BLaER1 (cell line): ENCODE results near the gene TNS3.
A peak's percentile ranks its signal among the peaks of the same experiment; 100 is the strongest.

Source experiments
- H3K27ac ChIP-seq: shearing (Covaris generic); formaldehyde crosslinking; 2 replicates; pipeline ENCODE4 v1.8.1; 2022
- H3K27me3 ChIP-seq: shearing (Covaris generic); formaldehyde crosslinking; 2 replicates; pipeline ENCODE4 v1.8.1; 2022
- H3K36me3 ChIP-seq: shearing (Covaris generic); formaldehyde crosslinking; 2 replicates; pipeline ENCODE4 v1.8.1; 2022
- H3K4me1 ChIP-seq: shearing (Covaris generic); formaldehyde crosslinking; 2 replicates; pipeline ENCODE4 v1.8.1; 2022
- H3K4me2 ChIP-seq: shearing (Covaris generic); formaldehyde crosslinking; 2 replicates; pipeline ENCODE4 v1.8.1; 2022
- H3K4me3 ChIP-seq: shearing (Covaris generic); formaldehyde crosslinking; 2 replicates; pipeline ENCODE4 v1.8.1; 2022
- H3K9ac ChIP-seq: shearing (Covaris generic); formaldehyde crosslinking; 2 replicates; pipeline ENCODE4 v1.8.1; 2022
- H3K9me3 ChIP-seq: shearing (Covaris generic); formaldehyde crosslinking; 2 replicates; pipeline ENCODE4 v1.8.1; 2022
- H4K20me1 ChIP-seq: shearing (Covaris generic); formaldehyde crosslinking; 2 replicates; pipeline ENCODE4 v1.8.1; 2022
- Cebpa-rat ChIP-seq: shearing (Covaris generic); IDR thresholded peaks from 2 replicates; pipeline ENCODE4 v1.8.1; 2022

Gene TNS3

GRCh38 chr7:47228386-47229014 is 353.4 kb downstream of the TNS3 start:
- Histone ChIP-seq H3K9ac (no peak overlapping the region), H3K4me2 (peak overlapping the region; percentile 97), H3K4me1 (peaks cover 76% of the 10 kb centered on the region), H3K36me3 (no peaks in the 10 kb centered on the region), H3K4me3 (no peak overlapping the region), H4K20me1 (no peaks in the 10 kb centered on the region), H3K27ac (peak overlapping the region; percentile 89), H3K9me3 (peaks cover 8% of the 10 kb centered on the region; the same call in 1 of the 2 replicates), H3K27me3 (no peaks in the 10 kb centered on the region)
- no peak for TF ChIP-seq Cebpa-rat

- no peak for TF ChIP-seq Cebpa-rat
- H3K4me2 ChIP-seq, result peak overlapping the region; percentile 97
- H3K9me3 ChIP-seq, result peaks cover 12% of the 10 kb centered on the region; the same call in 1 of the 2 replicates
- H3K27me3 ChIP-seq, result no peaks in the 10 kb centered on the region
- peak overlapping the region; percentile 56 for H3K4me3 ChIP-seq
- peaks cover 76% of the 10 kb centered on the region for H3K4me1 ChIP-seq
- H3K9ac ChIP-seq, result peak overlapping the region; percentile 71
- peak overlapping the region; percentile 89 for H3K27ac ChIP-seq
- H4K20me1 ChIP-seq, result no peaks in the 10 kb centered on the region
- H3K36me3 ChIP-seq, result no peaks in the 10 kb centered on the region
These were observed 354.1 kb downstream of the TNS3 start for GRCh38 chr7:47227762-47228177.

- Histone ChIP-seq H3K9me3 (peaks cover 12% of the 10 kb centered on the region; the same call in 1 of the 2 replicates), H4K20me1 (no peaks in the 10 kb centered on the region), H3K36me3 (no peaks in the 10 kb centered on the region), H3K4me3 (0 out of 2 replicates have a peak overlapping the region, but pooled peaks have one; percentile 56), H3K27me3 (no peaks in the 10 kb centered on the region), H3K4me2 (peak overlapping the region; percentile 97), H3K9ac (peak overlapping the region; percentile 71), H3K27ac (peak overlapping the region; percentile 89), H3K4me1 (peaks cover 71% of the 10 kb centered on the region)
- no peak for TF ChIP-seq Cebpa-rat
These were observed 355.2 kb downstream of the TNS3 start for GRCh38 chr7:47226696-47227095.

- no peaks in the 10 kb centered on the region for H3K36me3 ChIP-seq
- H3K27me3 ChIP-seq, result no peaks in the 10 kb centered on the region
- no peaks in the 10 kb centered on the region for H4K20me1 ChIP-seq
- H3K4me1 ChIP-seq, result peaks cover 66% of the 10 kb centered on the region
- no peak overlapping the region for H3K4me3 ChIP-seq
- H3K9me3 ChIP-seq, result peaks cover 12% of the 10 kb centered on the region; the same call in 1 of the 2 replicates
- H3K4me2 ChIP-seq, result peak overlapping the region; percentile 97
- no peak overlapping the region for H3K9ac ChIP-seq
- TF ChIP-seq Cebpa-rat, result no peak
- H3K27ac ChIP-seq, result peak overlapping the region; percentile 89
These were observed 356.4 kb downstream of the TNS3 start for GRCh38 chr7:47225387-47226131.
